Activated CD8-positive, alpha-beta T cell treated with anti-CD3 and anti-CD28 coated beads for 36 hours (primary cell): ENCODE data around the gene RNF213. TPM values are rescaled to one million over a fixed set of nuclear protein-coding genes. Genes with fewer than 3 reads are reported as not detected.

ENCODE experiments used
- ATAC-seq: fragments of 200-7000 bp; cut with Tn5 transposase; one replicate; pipeline ENCODE4 v1.10.0; 2021; ENCODE audit warnings: mild to moderate bottlenecking, moderate library complexity
- CTCF ChIA-PET: fragments of 350-600 bp; sonication (Branson Sonifier 250); formaldehyde crosslinking; loops from one replicate; lab custom pipeline; 2021; ENCODE audit warnings: antibody characterized with exemption; lab: Charles Lee
- POLR2A ChIA-PET: fragments of 350-600 bp; sonication (Branson Sonifier 250); formaldehyde crosslinking; loops from one replicate; lab custom pipeline; 2021; ENCODE audit warnings: antibody characterized with exemption; lab: Charles Lee
- DNase-seq: peaks from one replicate; pipeline ENCODE4 v3.0.0-alpha.2; 2020
- H3K27ac Mint-ChIP-seq: one replicate; pipeline ENCODE4 v1.8.0; 2021; ENCODE audit warnings: mild to moderate bottlenecking, mixed read lengths
- H3K27me3 Mint-ChIP-seq: one replicate; pipeline ENCODE4 v1.8.0; 2021; ENCODE audit warnings: mixed read lengths
- H3K36me3 Mint-ChIP-seq: one replicate; pipeline ENCODE4 v1.8.0; 2021; ENCODE audit warnings: low read depth, mixed read lengths
- H3K4me1 Mint-ChIP-seq: one replicate; pipeline ENCODE4 v1.8.0; 2021; ENCODE audit warnings: low read depth, mixed read lengths
- H3K4me3 Mint-ChIP-seq: one replicate; pipeline ENCODE4 v1.8.0; 2021; ENCODE audit warnings: mild to moderate bottlenecking, moderate library complexity, mixed read lengths
- H3K9me3 Mint-ChIP-seq: one replicate; pipeline ENCODE4 v1.8.0; 2021; ENCODE audit warnings: mixed read lengths
- intact Hi-C: fragments of 100-400 bp; cut with micrococcal nuclease; formaldehyde crosslinking; loops from one replicate; pipeline ENCODE4 v1.10.0; 2022
- total RNA-seq, 2 experiments: library from RNA; stranded (reverse); gene quantifications; one replicate each; pipeline ENCODE4 v1.2.3, GENCODE V29; 2021
- TF ChIP-seq, protein P1 (sequence below): fragments of 200-600 bp; IDR thresholded peaks from one replicate; pipeline ENCODE4 v1.8.0; 2022; ENCODE audit warnings: antibody characterized with exemption, mild to moderate bottlenecking

RNF213 gene
- total RNA-seq, 2 experiments from 2014 or later: 131 to 142 TPM

DNA sequence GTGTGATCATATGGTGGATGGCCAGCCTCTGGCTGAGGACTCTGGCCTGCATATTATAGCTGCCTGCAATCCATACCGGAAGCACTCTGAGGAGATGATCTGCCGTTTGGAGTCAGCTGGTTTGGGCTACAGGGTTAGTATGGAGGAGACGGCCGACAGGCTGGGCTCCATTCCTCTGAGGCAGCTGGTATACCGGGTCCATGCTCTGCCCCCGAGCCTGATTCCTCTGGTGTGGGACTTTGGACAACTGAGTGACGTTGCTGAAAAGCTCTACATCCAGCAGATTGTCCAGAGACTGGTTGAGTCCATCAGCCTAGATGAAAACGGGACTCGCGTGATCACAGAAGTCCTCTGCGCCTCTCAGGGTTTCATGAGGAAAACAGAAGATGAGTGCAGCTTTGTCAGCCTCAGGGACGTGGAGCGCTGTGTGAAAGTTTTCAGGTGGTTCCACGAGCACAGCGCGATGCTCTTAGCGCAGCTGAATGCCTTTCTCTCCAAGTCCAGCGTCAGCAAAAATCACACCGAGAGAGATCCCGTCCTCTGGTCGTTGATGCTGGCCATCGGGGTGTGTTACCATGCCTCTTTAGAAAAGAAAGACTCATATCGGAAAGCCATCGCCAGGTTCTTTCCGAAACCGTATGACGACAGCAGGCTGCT, 85.3 kb downstream of the RNF213 start:
- TF ChIP-seq, protein P1, sequence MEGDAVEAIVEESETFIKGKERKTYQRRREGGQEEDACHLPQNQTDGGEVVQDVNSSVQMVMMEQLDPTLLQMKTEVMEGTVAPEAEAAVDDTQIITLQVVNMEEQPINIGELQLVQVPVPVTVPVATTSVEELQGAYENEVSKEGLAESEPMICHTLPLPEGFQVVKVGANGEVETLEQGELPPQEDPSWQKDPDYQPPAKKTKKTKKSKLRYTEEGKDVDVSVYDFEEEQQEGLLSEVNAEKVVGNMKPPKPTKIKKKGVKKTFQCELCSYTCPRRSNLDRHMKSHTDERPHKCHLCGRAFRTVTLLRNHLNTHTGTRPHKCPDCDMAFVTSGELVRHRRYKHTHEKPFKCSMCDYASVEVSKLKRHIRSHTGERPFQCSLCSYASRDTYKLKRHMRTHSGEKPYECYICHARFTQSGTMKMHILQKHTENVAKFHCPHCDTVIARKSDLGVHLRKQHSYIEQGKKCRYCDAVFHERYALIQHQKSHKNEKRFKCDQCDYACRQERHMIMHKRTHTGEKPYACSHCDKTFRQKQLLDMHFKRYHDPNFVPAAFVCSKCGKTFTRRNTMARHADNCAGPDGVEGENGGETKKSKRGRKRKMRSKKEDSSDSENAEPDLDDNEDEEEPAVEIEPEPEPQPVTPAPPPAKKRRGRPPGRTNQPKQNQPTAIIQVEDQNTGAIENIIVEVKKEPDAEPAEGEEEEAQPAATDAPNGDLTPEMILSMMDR: no peak
- CTCF ChIA-PET: interaction anchor here (0.7 kb wide), 1 partner anchor 10 kb away, joined by 3 read pairs; no protein-coding TSS in a partner anchor
- no peaks in the 10 kb centered on the region for H3K27me3 Mint-ChIP-seq
- POLR2A ChIA-PET: interaction anchor here (0.6 kb wide), 1 partner anchor 50 kb away, joined by 4 read pairs; no protein-coding TSS in a partner anchor
- no peak for ATAC-seq
- intact Hi-C loops: no loop called here
- H3K9me3 Mint-ChIP-seq: no peaks in the 10 kb centered on the region
- H3K27ac Mint-ChIP-seq: no peak overlapping the region
- no peak for DNase-seq
- H3K36me3 Mint-ChIP-seq: peaks cover 80% of the 10 kb centered on the region
- H3K4me3 Mint-ChIP-seq: no peak overlapping the region
- H3K4me1 Mint-ChIP-seq: peaks cover 12% of the 10 kb centered on the region

DNA sequence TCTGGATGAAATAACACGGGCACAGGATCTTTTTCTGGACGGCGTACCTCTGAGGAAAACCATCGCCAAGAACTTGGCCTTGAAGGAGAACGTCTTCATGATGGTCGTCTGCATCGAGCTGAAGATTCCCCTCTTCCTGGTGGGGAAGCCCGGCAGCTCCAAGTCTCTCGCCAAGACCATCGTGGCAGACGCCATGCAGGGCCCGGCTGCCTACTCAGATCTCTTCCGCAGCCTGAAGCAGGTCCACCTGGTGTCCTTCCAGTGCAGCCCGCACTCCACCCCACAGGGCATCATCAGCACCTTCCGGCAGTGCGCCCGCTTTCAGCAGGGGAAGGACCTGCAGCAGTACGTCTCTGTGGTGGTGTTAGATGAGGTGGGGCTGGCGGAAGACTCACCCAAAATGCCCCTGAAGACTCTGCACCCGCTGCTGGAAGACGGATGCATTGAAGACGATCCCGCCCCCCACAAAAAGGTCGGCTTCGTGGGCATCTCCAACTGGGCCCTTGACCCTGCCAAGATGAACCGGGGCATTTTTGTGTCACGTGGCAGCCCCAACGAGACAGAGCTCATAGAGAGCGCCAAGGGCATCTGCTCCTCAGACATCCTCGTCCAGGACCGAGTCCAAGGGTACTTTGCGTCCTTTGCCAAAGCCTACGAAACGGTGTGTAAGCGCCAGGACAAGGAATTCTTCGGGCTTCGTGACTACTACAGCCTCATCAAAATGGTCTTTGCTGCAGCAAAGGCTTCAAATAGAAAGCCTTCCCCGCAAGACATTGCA, 86.0 kb downstream of the RNF213 start:
- intact Hi-C loops: no loop called here
- H3K9me3 Mint-ChIP-seq: no peaks in the 10 kb centered on the region
- ChIA-PET CTCF (no interaction called here), POLR2A (no interaction called here)
- H3K36me3 Mint-ChIP-seq: peaks cover 78% of the 10 kb centered on the region
- no peak overlapping the region for H3K27ac Mint-ChIP-seq
- peaks cover 12% of the 10 kb centered on the region for H3K4me1 Mint-ChIP-seq
- TF ChIP-seq, protein P1: no peak
- H3K4me3 Mint-ChIP-seq: no peak overlapping the region
- no peaks in the 10 kb centered on the region for H3K27me3 Mint-ChIP-seq
- DNase-seq (no peak), ATAC-seq (no peak)

DNA sequence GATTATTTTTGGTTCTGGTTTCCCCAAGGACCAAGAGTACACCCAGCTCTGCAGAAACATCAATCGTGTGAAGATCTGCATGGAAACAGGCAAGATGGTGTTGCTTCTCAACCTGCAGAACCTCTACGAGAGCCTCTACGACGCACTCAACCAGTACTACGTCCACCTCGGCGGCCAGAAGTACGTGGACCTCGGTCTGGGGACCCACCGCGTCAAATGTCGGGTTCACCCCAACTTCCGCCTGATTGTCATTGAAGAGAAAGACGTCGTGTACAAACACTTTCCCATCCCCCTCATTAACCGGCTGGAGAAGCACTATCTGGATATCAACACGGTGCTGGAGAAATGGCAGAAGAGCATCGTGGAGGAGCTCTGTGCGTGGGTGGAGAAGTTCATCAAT, 86.9 kb downstream of the RNF213 start:
- intact Hi-C loops: no loop called here
- H3K9me3 Mint-ChIP-seq: no peaks in the 10 kb centered on the region
- H3K36me3 Mint-ChIP-seq: peaks cover 81% of the 10 kb centered on the region
- no peak for ATAC-seq
- no peak for DNase-seq
- TF ChIP-seq, protein P1: no peak
- ChIA-PET POLR2A (no interaction called here), CTCF (no interaction called here)
- no peaks in the 10 kb centered on the region for H3K27me3 Mint-ChIP-seq
- no peak overlapping the region for H3K4me3 Mint-ChIP-seq
- peaks cover 12% of the 10 kb centered on the region for H3K4me1 Mint-ChIP-seq
- no peak overlapping the region for H3K27ac Mint-ChIP-seq

DNA sequence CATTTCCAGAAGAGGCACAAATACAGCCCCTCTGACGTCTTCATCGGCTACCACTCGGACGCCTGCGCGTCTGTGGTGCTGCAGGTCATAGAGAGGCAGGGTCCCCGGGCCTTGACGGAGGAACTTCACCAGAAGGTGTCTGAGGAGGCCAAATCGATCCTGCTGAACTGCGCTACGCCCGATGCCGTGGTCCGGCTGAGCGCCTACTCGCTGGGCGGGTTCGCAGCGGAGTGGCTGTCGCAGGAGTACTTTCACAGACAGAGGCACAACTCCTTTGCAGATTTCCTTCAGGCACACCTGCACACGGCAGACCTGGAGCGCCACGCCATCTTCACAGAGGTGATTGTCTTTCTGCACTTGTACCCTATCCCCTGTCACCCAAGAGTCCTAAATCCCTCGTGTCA, 87.3 kb downstream of the RNF213 start:
- TF ChIP-seq, protein P1: no peak
- Mint-ChIP-seq H3K9me3 (no peaks in the 10 kb centered on the region), H3K36me3 (peaks cover 82% of the 10 kb centered on the region), H3K27ac (no peak overlapping the region), H3K4me1 (peaks cover 12% of the 10 kb centered on the region), H3K27me3 (no peaks in the 10 kb centered on the region), H3K4me3 (no peak overlapping the region)
- ChIA-PET POLR2A (no interaction called here), CTCF (no interaction called here)
- intact Hi-C loops: no loop called here
- ATAC-seq: no peak
- no peak for DNase-seq
